Stimulated activated CD8-positive, alpha-beta memory T cell treated with anti-CD3 and anti-CD28 coated beads, Interleukin-4, amount 100 ng/mL, for 4 hours (primary cell): ENCODE results near the gene TMED4.

Experiments
- DNase-seq, 2 donors: peaks; one replicate each; pipeline ENCODE4 v3.0.0-alpha.2; 2020; ENCODE audit warnings: low read depth in 2 of 2, low spot score in 1 of 2

The TMED4 gene

DNA sequence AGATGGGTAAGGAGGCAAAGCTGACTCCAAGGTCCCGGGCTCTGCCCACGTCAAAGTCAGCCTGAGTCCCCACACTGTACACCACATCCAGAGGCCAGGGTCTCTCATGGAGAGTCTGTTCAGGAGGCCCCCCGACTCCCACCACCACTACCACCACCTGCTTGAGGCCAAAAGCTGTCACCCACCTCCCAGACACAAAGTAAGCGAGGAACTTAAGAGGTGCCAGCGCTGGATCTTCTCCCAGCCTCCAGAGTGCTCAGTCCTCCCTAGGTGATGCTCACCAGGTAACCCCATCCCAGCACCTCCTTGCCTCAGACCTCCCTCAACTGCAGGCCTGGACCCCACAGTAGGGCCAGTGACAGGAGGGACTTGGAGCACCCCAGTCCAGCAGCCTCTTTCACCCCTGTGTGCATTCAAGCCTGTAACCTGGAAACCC, 41.4 kb downstream of the TMED4 start:
- DNase-seq = no peak

GRCh38 chr7:44539669-44540506, 42.1 kb downstream of the TMED4 start:
- no peak for DNase-seq

- DNase-seq = no peak
Measured at GRCh38 chr7:44538798-44539668, 43.0 kb downstream of the TMED4 start.

DNA sequence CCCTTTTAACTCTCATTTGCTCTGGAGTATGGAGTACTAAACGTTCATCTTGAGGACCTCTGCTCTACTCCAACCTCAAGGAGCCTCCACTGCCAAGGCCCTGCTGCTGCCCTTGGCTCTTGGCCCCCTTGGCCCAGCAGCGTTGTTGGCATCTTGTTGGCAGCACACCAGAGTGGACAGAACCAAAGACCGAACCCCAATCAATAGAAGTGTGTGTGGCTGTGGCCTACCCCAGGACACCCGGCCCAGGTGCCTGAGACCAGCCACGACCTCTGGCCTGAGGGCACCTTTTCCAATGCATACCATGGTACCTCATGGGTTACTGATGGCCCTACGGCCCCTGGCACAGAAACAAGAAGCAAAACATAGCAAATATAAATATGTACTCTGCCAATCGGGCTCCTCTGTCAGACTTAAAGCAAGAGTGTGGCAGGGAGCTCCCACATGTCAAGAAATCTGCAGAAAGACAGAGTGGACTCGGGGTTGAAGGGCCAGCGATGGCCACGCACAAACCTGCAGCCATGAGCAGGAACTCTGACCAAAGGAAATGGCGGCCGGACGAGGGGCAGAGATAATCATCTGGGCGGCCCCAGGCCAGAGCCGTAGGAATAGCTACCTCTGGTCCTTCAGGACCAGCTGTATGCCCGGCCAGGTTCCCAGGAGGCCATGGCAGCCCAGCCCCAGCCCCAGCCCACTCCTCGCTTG, 43.8 kb downstream of the TMED4 start:
- no peak for DNase-seq

DNA sequence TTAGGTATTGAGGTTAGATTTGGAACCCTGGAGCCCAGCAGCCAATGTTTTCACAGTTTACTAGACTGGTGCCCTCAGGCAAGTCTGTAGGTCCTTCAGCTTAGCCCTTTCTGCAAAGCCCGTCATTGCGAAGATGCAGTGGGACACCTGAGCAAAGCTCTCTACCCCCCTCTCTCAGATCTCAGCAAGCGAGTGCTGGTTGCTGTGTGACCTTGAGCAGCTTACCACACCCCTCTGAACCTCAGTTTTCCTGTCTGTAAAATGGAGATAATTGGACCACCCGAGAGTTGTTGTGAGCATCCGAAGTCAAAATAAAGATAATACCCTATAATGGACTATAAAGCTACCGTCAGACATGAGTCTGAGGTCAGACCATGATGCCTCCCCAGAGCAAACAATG, 44.6 kb downstream of the TMED4 start:
- no peak for DNase-seq

GRCh38 chr7:44536090-44536489, 45.9 kb downstream of the TMED4 start:
- DNase-seq = no peak

- no peak for DNase-seq
Measured at GRCh38 chr7:44535348-44536064, 46.5 kb downstream of the TMED4 start.

DNA sequence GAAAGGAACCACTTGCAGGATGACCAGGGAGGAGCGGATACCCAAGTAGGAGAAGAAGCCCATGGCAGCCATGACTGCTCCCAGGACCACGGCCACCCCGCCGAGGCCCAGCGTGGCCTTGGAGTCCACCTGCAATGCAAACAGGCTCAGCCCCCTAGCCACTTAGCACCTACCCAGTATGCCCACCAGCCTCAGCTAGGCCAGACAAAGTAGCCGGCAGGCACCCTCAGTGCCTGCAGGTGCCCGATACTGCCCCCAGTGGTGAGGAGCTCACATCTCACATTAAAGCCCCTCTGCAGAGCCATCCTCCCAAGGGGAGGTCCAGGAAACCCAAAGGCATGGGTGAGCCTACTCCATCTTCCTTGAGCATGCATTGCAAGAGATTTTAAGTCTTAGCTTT, 47.5 kb downstream of the TMED4 start:
- DNase-seq = peak in 1 of 2 donors; percentile 8

GRCh38 chr7:44534087-44534486, 47.9 kb downstream of the TMED4 start:
- DNase-seq = no peak

DNA sequence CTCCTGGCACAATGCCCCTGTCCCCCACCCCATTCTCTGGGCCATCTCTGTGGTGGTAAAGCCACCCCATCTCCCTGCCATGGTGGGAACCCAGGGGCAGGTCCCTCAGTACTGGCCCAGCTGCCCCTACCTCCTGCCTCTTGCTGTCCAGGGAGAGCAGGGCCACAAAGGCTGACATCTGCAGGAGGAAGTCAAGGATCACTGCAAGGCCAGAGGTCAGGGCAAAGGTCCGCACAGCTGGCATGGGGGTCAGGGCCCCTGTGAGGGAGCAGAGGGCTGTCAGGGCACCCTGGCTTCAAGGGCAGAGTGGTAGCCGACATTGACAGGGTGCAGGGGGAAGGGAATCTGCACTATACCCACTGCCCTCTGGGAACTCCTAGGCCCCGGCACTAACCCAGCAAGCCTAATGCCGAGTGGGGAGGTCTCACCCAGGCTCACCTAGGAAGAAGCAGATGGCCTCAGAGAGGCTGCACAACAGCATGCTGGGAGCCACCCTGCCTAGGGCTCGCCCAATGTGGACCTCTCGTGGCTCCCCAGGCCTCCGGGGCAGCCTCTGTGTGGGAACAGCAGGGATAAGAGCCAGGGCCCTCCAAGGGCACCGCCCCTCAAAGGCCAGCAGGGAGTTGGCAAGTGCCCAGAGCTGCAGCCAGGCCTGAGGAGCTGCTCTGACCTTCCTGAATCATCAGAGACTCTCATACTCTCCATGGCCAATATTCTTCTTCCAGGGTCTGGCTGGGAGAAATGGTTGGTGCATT, 48.6 kb downstream of the TMED4 start:
- no peak for DNase-seq

DNA sequence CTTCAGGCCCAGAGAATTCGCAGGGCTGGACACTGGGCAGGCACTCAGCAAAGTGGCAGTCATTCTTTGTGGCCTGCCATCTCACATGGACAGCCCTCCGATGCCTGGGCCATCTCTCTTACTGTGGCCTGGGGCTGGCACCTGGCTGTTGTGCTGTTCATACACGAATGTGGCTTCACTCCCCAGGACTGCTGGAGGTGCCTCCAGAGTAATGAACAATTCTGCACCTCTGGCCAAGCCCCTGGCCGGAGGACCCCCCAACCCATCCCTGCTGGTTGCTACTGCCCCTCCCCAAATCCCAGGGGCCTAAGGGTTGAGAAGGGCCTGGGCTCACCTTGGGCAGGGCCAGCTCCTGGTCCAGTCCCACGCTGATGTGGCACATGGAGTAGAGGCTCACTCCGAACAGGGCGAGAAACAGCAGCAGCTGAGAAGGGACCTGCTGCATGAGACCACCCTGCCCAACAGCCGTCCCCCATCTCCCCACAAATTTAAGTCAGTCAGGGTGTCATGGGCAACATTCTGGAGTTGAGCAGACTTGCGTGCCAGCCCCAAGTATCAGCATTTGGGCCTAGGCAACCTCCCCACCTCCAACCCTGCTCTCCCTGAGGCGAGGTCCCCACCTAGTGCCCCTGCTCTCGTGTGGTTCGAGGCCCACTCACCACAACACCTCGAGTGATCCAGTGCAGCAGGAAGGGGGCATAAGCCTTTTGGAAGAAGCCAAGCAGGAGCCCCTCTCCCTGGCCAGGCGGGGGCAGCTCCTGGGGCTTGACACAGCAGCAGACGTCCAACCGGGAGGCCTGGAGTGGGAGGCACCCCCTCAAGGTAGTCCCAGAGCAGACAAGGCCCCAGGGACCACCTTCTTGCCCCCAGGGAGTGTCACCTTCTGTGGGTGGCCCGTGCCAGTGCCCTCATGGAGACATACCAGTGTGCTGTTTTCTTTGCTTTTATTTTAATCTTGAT, 50.3 kb downstream of the TMED4 start:
- DNase-seq = no peak

DNA sequence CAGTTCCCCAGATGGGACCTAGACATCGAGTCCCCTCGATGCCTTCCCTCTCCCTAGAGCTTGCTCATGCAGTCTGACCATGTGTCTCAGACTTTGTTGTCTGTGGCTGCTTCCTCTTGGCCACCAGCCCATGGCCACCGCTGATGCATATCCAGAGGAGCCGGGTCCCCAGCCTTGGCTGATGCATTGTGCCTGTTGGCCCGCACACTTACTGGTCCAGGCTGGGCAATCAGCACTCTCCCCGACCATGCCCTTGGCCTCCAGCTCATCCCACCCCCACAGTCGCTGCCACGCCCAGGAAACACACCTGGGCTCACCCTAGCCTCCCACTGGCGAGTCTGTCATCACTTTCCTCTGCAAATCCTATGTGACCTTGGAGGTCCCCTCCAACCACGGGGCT, 51.0 kb downstream of the TMED4 start:
- DNase-seq = no peak
